GM19468 (cell line): ENCODE data around the gene C2orf76.

Experiments
- ATAC-seq: cut with Tn5 transposase; IDR thresholded peaks from one replicate; pipeline ENCODE4 v1.9.1; 2021; ENCODE audit warnings: mild to moderate bottlenecking, moderate library complexity, moderate number of reproducible peaks; ENCODE audit not compliant: unreplicated experiment; ENCODE audit errors: extremely low read depth

The C2orf76 gene

DNA sequence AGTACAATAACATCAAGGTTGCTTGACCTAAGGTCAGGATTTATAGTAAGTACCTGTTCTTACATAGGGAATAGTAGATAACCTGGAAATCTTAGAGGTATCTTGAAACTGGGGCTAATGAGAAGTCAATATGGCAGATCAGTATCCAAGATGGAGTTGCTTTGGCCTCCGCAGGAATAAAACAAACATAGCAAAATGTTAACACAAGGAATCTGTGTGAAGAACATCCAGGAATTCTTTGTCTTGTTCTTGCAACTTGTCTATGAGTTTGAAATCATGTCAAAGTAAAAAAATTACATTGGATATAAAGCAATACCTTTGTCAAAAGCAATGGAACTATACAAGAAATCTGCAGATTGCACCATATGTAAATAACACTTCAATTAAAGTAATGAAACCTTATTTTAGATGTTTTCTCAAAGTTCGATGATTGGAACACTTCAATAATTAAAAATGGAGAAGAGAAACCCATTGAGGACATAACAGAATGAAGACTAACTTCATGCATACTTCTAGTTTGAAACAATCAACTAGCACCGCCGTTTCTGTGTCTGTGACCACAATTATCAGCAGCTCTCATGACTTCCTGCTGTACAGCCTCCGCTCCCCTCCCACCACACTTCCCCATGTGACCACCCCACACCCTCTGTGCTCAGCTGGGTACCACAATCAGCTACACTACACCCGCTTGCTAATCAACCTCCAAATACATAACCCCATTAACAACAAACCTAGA is 27.6 kb downstream of the C2orf76 start:
- ATAC-seq, result peak; percentile 92

DNA sequence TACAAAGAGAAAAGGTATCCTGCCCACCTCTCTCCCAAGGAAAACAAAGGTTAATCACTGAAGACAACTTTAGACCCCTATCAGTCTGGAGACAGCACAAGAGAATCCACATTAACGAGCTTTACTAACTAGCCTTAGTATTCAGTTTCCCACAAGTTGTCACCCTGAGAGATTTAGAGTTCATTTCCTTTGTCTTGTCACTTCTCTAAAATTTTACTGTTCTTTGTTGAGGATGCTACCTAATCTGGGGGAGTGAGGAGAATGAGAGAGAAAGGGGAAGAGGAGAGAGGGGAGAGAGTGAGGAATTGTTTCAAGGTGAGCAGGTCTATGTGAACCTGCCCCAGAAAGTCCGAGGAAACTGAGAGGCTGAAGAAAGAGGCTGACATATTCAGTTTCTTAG is 28.4 kb downstream of the C2orf76 start:
- no peak for ATAC-seq

DNA sequence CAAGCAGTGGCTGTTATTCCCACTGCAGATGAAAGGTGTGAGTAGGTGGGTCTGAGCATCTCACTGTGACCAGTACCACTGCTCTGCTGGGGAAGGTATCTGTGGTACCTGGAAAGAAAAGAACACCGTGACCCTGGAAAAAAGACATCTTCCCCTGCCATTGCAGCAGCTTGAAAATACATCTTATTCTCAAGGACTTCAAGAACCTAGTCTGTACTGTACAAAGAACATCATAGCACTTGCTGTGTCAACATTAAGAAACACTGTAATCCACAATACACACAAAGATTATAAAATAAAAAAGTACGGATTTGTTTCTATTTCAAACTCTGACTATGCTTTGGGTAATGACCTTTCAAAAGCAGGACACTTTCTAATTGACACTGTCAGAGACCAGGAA is 28.9 kb downstream of the C2orf76 start:
- ATAC-seq, result no peak

DNA sequence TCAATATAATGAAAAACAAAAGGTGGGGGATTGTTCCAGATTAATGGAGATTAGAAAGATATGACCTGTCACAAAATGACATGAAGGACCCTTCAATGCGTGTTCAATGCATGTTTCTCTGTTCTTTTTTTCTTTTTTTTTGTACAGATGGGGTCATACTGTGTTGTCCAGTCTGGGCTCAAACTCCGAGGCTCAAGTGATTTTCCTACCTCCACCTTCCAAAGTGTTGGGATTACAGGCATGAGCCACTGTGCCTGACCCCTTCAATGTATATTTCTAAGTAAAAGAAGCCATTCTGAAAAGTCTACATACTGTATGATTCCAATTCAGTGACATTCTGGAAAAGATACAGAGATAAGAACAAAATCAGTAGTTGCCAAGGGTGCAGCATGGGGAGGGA is 32.8 kb downstream of the C2orf76 start:
- no peak for ATAC-seq

DNA sequence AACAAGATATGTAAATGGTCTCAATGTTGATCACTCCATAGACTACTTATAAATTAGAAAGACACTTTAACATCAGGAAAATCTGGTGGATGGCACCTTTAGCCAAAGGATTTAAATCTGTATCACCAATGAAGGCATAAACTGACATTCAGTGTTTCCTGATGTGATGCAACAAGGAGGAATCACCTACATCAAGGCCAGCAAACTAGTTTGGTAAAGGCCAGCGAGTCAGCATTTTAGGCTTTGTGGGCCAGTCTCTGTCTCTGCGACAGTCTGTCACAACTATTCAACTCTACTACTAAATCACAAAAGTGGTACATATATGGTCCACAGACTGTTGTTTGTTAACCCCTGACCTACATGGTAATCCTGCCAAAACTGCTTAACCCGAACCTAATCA is 33.3 kb downstream of the C2orf76 start:
- ATAC-seq, result no peak

DNA sequence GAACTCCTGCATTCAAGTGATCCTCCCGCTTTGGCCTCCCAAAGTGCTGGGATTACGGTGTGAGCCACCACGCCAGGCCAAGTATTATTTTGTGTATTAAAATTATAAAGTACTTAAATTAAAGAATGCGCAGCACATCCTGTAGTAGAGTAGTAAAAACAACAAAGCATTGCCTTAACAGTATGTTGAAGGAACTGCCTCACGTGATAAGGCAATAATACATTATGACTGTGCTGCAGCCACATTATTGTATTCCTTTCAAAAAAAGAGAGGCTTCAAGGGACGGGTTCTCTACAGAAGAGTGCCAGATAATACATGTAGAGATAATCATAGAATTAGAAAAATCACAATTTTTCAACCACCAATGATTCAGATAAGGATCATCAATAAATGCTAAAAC is 33.7 kb downstream of the C2orf76 start:
- ATAC-seq, result no peak

DNA sequence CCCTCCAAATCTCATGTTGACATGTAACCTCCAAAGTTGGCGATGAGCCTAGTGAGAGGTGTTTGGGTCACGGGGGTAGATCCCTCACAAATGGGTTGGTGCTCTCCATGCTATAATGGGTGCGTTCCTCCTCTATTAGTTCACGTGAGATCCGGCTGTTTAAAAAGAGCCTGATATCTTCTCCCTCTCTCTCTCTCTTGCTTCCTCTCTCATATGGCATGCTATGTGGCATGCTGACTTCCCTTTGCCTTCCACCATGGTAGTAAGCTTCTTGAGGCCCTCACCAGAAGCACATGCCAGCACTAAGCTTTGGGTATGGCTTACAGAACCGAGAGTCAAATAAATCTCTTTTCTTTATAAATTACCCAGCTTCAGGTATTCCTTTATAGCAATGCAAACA is 39.2 kb downstream of the C2orf76 start:
- ATAC-seq, result no peak

DNA sequence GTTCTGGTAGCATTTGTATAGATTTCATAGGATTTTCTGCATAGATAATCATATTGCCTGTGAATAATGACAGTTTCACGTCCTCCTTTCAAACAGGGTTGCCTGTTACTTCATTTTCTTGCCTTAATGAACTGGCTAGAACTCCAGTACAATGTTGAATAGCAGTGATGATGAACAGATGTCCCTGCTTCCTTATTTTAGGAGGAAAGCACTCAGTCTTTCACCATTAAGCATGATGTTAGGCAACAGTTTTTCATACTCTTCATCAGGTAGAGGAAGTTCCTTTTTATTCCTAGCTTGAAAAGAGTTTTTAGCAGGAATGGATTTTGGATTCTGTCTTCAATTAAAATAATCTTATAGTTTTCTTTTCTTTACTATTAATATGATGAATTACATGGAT is 39.7 kb downstream of the C2orf76 start:
- ATAC-seq, result no peak

DNA sequence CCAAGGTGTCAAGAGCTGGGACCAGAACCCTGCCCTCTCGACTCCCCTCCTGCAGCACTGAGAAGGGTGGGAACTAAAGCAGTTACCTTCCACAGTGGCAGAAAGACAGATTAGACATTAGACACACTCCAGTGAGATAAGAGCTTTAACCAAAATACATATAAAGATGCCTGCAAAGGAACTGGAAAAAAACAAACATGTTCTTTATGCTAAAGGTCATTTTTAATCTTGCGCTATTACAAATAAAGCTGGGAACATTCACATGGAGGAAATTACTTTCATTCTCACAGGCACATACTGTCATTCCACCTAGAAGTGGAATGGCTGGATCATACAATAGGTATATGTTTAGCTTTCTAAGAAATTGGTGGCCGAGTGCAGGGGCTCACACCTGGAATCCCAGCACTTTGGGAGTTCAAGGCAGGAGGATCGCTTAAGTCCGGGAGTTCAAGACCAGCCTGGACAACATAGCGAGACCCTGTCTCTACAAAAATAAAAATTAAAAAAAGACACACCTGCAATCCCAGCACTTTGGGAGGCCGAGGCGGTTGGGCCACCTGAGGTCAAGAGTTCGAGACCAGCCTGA is 41.9 kb downstream of the C2orf76 start:
- no peak for ATAC-seq

DNA sequence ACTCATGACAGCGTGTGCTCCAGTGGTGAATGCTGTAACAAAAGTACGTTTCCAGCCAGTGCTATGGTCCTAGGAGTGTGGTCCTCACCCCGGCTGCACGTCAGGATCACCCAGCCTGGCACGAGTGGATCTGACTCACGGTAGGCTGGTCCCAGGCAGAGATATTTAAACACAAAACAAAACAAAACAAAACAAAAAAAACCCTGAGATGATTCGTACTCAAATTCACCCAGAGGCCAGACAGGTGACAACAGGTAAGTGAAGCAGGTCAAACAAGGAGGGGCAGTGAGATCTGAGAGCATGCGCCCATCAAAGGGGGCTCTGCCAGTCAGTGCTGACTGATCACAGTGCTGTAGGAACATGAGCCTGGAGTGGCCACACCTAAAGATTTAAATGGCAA is 43.2 kb downstream of the C2orf76 start:
- ATAC-seq, result no peak

DNA sequence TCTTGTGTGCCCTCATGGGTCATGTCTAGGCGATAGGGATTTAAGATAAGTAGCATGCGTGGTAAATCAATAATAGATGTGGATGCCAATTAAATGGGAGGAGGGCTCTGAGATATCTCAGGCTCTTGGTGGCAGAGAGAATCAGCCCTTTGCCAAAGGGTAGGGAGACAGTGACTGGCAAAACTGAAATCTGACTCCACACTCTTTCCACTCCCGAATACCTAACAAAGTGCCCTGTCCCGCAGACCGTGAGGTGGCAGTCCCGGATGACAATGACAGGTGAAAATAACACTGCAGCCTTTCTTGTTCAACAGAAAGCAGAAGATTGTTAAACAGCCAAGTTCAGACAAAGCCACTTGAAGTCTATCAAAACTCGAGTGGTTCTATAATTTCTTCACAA is 47.0 kb downstream of the C2orf76 start:
- no peak for ATAC-seq

DNA sequence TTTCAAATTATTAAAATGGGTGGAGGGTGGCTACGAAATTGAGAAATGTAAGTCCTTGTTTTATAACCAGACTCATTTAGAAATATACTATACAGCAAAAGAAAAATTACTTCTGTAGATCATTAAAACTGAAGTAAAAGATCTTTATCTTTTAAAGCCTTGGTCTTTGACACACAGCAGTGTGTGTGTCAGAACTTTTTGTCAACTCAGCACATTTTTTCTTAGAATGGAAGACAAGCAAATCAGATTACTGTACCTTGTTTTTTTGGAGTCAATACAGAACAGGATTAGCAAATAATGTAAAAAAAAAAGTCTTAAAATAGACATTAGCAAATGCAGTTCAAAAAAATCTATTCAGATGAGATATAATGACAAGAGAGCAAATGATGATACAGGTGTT is 49.1 kb downstream of the C2orf76 start:
- ATAC-seq, result no peak

DNA sequence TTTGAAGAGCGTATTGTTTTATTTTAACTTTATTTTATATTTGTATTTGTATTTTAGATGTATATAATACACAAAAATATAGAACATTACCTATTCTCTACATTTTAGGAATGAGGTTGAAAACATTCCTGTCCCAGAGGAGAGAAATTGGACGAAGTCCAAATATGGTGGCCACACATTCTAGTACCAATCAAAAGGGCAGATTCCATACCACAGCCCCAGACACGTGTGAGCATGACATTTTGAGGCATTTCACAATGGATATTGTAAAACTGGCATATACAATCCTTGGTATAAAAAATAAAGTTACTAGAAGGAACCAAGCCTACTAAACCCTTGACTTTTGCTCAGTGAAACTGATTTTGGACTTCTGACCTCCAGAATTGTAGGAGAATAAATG is 50.6 kb downstream of the C2orf76 start:
- ATAC-seq, result no peak

DNA sequence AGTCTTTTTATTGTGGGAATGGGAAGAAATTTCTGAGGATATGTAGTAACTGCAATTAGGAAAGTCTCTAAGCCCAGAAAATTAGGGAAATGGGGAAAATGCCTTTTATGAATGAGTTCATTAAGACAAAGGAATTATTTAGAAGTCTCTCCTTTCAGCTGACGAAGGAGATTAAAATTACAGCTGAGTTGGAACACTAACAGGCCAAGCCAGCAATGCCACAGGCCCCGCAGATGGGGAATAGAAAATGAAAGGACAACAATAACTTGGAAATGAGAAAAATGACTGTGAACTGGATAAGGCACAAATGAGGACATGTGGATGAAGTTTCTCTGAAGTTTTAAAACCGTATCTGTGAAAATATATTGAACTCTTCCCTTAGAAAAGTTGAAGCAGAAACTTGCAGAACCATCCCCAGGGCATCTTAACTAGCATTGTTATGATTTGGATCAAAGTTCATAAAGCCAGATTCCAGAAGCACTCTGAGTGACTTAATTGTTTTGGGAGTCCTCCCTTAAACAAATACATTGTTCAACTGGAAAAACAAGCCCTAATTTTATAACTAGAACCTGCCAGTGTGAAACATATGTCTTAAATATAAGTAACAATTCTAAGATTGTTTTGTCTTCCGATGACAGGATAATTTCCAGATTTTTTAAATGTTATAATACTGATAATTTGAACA is 51.3 kb downstream of the C2orf76 start:
- ATAC-seq, result no peak

DNA sequence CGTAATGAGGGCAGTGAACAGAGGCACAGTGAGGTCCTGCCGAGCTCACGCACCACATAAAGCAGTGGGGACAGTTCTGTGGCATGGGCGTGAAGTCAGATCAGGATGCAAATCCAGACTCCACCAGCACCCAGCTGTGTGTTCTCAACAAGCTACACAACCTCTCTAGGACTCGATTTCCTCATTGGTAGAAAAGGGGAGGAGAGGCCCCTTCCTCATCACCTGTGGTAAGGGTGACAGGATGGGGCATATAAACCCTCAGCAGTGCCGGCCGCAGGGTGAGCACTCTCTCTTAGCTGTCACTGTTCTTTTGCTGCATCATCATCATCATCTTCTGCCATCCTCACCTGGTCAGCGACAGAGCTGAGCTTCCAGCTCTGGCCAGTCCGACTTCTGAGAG is 54.8 kb downstream of the C2orf76 start:
- ATAC-seq, result no peak

DNA sequence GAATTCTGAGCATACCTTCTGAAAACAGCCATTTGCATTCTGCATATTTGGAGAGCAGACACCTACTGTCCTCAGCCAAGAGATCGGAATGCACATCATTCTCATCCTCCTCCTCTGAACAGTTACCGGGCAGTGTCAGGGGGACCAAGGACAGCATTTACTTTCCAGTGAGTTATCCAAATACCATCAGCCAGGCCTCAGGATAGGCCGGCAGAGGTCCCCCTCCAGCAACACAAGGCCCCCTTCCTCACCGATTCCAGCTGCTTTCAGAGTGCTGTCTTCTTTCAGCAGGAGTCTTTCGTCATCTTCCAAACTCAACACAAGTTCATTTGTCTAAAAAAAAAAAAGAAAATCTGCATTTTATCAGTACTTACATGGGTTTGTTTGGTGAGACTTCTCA is 55.3 kb downstream of the C2orf76 start:
- ATAC-seq, result no peak

DNA sequence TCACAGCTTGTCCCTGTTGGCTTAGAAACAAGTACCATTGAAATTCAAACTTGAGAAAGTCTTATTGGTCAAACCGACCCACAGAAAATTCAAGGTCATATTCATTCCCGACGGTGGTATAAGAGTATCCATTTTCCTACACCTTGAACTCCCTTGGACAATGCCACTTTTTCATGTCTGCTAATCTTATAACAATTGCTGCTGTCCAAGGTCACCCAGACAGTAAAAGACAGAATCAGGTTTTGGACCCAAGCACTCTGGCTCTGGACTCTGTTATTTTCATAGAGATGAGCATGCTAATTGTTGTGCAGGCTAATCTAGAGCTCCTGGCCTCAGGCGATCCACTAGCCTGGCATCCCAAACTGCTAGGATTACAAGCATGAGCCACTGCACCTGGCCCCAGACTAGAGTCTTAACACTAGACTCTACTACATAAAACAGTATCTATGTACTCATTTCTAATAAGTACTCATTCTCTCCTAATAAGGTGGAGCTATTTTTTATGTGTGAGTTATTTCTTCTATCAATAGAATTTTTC is 57.8 kb downstream of the C2orf76 start:
- ATAC-seq, result no peak

DNA sequence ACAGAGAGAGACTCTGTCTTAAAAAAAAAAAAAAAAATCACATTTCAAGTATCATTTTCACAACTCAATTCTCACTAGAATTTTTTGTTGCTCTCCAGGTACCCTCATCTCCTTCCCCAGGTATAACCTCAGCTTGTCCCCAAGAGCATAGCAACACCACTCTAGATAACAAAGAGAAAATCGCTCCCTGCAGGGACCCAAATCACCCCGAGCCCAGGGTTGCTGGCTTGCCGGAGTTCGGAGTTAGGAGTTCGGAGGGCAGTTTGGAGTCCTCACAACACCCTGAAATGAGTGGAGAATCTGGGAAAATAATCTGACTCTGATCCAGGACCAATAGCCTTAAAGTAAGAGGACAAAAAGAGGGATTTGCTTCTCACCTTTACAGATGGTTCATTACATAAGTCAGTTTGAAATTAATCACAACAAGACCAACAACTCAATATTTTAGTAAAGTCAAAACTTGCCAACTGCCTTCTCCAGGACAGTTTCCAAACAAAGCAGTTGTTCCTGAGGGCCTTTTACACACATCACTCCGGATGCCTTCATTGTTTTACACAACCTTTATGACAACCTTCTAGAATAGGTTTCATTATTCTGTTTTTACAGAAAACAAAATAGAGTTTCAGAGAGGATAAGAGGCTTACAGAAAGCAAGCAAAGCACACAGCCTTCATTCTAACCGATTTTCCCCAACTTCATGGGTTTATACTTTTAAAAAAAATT is 59.1 kb downstream of the C2orf76 start:
- no peak for ATAC-seq

DNA sequence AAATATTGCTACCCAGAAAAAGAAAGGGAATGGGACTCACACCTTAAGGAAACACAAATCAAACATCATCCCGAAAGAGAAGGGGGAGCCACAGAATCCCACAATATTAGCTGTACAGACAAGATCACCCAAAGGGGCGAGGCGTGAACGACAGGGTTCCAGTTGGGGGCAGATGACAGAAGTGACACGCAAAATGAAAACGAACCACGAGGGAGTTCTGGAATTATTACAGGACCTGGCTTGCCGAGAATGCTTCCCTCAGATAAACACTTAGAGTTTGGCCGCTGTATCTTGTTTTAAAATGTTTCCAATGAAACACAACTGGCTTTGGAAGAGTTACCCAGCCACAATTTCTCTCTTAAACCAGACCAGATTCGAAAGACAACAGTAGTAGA is 60.4 kb downstream of the C2orf76 start:
- no peak for ATAC-seq

DNA sequence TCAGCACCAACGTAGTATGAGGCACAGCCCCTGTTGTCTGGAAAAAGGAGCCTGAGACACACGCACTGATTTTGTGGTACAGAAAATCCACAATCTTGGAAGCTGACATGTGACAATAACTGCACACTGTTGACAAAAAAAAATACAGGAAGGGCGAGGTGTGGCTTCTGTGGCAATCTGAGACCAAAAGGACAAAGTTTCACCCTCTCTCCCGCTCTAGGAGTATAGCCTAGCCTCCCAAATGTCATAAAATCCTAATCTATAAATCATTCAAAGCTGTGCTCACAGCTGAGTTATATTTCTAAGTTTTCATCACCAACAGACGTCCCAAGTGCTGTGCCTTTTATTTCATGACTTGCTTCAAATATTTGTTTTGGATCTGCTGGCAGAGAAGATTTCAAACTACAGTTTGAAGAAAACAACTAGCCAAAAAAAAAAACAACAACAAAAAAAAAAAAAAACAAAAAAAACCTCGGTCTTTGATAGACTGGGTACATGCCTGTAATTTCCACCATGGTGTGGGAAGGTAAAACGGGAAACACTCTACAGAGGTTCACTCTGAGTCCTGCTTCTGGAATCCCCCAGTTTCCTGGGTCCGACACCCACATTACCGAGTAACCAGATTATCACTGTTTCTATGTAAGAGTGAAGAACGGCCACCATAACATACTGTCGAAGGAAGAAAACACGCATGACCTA is 61.0 kb downstream of the C2orf76 start:
- ATAC-seq, result no peak
